ENCODE measurements around the gene CLIC6. TPM values are rescaled to one million over a fixed set of nuclear protein-coding genes. Genes with fewer than 3 reads are reported as not detected.
A peak's percentile ranks its signal among the peaks of the same experiment; 100 is the strongest.
"Not testable (repeated sequence)": the region's sequence is repeated elsewhere in the genome, so short reads cannot be mapped to it uniquely, and the experiment has no call there.

Gene CLIC6
- total and polyA plus RNA-seq, 7 donors = 0.50 to 35.5 (median 7.7) TPM

DNA sequence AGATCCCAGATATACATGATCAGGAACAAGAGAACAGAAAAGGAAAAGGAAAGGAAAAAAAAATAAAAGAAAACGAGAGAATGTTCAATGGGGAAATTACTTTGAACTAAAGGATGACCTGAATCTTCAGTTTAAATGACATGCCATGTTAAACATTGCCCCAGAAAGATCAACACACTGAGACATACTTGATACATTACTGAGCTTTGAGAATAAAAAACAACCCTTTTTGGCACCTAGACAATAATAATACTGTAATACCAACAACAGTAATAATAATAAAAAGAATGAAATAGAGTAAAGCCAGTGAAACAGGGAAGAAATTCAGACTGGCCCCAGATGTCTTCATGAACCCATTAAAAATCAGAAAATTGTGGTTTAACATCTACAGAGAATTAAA lies 44.8 kb downstream of the CLIC6 start:
- Histone ChIP-seq H3K4me1 (no peaks in the 10 kb centered on the region), H3K4me3 (no peak overlapping the region), H3K27me3 (ENCODE audit: insufficient read depth in 3 of 3, low read length in 2 of 3) (peaks cover 0 to 2% (median 0%) of the 10 kb centered on the region in 3 donors), H3K9me3 (no peaks in the 10 kb centered on the region), H3K27ac (no peak overlapping the region), H3K36me3 (ENCODE audit: insufficient read depth in 1 of 2, low read depth in 1 of 2) (peaks cover 0 to 9% of the 10 kb centered on the region in 2 donors)
- ATAC-seq (no peak), DNase-seq (no peak)
- intact Hi-C loops (cut with DNase I) = no loop called here
- TF ChIP-seq, protein P1, sequence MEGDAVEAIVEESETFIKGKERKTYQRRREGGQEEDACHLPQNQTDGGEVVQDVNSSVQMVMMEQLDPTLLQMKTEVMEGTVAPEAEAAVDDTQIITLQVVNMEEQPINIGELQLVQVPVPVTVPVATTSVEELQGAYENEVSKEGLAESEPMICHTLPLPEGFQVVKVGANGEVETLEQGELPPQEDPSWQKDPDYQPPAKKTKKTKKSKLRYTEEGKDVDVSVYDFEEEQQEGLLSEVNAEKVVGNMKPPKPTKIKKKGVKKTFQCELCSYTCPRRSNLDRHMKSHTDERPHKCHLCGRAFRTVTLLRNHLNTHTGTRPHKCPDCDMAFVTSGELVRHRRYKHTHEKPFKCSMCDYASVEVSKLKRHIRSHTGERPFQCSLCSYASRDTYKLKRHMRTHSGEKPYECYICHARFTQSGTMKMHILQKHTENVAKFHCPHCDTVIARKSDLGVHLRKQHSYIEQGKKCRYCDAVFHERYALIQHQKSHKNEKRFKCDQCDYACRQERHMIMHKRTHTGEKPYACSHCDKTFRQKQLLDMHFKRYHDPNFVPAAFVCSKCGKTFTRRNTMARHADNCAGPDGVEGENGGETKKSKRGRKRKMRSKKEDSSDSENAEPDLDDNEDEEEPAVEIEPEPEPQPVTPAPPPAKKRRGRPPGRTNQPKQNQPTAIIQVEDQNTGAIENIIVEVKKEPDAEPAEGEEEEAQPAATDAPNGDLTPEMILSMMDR (IDR thresholded peaks at IDR 0.05) = no peak
- WGBS, 3 donors = 55 to 87% (median 80%) methylated on average over 1 of the region's 1 CpG

DNA sequence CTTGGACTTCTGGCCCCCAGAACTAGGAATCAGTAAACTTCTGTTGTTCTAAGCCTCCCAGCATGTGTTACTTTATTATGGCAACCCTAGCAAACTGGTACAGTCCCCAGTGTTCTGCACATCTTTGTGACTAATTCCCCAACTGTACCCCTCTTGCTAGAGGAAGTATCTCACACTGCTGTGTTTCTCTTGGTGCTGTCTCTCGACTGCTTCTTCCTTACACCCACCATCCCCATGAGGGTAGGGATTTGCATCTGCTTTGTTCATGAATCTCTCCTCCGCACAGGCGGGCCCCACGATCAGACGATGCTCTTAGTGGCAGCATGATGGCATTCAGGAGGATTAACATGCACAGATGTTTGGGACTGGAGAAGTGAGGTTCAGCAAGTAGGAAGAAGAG lies 46.7 kb downstream of the CLIC6 start:
- no peaks in the 10 kb centered on the region for H3K9me3 ChIP-seq
- H3K36me3 ChIP-seq (ENCODE audit: insufficient read depth in 1 of 2, low read depth in 1 of 2) = peaks cover 0 to 4% of the 10 kb centered on the region in 2 donors
- H3K4me1 ChIP-seq = no peaks in the 10 kb centered on the region
- ATAC-seq (no peak), DNase-seq (no peak)
- H3K27ac ChIP-seq = no peak overlapping the region
- H3K4me3 ChIP-seq = no peak overlapping the region
- intact Hi-C loops (cut with DNase I) = no loop called here
- TF ChIP-seq, protein P1 (IDR thresholded peaks at IDR 0.05) = no peak
- no peaks in the 10 kb centered on the region for H3K27me3 ChIP-seq (ENCODE audit: insufficient read depth in 3 of 3, low read length in 2 of 3)
- WGBS, 3 donors = 62 to 68% (median 67%) methylated on average over 5 of the region's 5 CpGs

DNA sequence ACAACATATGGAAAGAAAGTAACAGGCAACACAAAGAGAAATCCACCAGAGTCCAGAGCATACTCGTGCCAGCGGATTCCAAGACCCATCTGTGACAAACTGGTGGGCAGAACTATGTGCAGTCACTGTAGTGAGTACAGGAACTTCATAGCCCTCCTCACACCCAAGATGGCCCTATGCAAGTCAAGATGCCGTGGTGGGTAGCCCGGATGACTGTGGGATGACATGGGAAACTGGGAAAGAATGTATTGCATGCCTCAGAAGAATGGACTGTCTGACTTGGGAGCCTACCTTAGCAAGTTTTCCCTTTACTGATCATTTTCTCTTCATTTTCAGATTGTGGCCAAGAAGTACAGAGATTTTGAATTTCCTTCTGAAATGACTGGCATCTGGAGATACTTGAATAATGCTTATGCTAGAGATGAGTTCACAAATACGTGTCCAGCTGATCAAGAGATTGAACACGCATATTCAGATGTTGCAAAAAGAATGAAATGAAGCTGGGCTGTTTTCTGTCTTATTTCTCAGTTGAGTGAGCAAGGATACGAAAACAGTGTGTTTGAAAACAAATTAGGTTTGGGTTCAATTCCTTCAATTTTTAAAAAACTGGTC lies 47.3 kb downstream of the CLIC6 start:
- intact Hi-C loops (cut with DNase I) = no loop called here

DNA sequence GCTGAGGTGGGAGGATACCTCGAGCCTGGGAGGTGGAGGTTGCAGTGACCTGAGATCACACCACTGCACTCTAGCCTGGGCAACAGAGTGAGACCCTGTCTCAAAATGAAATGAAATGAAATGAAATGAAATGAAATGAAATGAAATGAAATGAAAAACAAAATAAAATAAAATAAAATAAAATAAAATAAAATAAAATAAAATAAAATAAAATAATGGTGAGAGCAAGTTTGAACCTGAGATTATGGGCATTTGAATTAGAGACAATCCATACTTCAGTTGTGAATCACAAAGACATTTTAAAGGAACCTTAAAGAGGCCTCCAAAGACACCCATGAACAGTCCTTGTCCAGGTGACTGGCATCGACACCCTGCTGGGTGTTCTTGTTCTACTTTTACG lies 49.7 kb downstream of the CLIC6 start:
- H3K27me3 ChIP-seq (ENCODE audit: insufficient read depth in 3 of 3, low read length in 2 of 3); H3K27ac ChIP-seq; DNase-seq; H3K4me1 ChIP-seq; H3K4me3 ChIP-seq; H3K36me3 ChIP-seq (ENCODE audit: insufficient read depth in 1 of 2, low read depth in 1 of 2); intact Hi-C loops (cut with DNase I); ATAC-seq; H3K9me3 ChIP-seq: not testable (repeated sequence)
- whole genome bisulfite sequencing, 3 donors = 94 to 95% (median 95%) methylated on average over 3 of the region's 3 CpGs

More for the DNA sequence above, 47.3 kb downstream of the CLIC6 start:
- Histone ChIP-seq H3K36me3 (ENCODE audit: insufficient read depth in 1 of 2, low read depth in 1 of 2) (no peaks in the 10 kb centered on the region), H3K9me3 (no peaks in the 10 kb centered on the region), H3K4me1 (no peaks in the 10 kb centered on the region), H3K27ac (no peak overlapping the region), H3K4me3 (no peak overlapping the region), H3K27me3 (ENCODE audit: insufficient read depth in 3 of 3, low read length in 2 of 3) (no peaks in the 10 kb centered on the region)
- no peak for DNase-seq
- TF ChIP-seq, protein P1 (IDR thresholded peaks at IDR 0.05) = no peak
- ATAC-seq = peak in 1 of 4 donors; percentile 18
- WGBS, 3 donors = 83 to 89% (median 87%) methylated on average over 7 of the region's 7 CpGs

DNA sequence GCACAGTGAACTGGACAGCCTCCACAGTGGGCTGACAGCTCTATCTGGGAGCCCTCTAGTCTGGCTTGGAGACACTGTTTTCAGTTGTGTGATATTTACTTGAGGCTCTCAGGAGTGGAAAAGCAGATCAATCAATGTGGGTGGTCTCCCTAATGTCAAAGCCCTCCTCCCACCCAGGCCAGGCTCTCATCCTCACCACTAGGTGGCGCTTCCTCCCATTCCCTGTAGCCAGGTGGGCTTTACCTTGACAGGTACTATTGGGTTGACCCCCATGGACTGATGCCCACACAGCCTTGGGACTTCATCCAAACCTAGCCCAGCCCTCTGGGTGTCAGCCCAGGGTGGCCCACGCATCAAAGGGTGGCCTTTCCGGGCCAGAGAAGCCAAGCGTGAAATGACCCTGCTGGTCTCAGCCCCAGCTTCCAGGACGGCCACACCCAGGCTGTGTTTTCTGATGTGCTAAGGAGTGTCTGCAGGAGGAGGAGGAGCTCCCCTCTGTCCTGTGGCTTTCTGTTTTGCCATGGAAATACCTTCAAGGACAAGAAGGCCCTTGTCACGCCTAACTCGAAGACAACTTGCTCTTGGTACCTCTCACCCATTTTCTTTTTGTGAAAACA lies 54.0 kb downstream of the CLIC6 start:
- Histone ChIP-seq H3K27me3 (ENCODE audit: insufficient read depth in 3 of 3, low read length in 2 of 3) (peaks cover 0 to 4% (median 0%) of the 10 kb centered on the region in 3 donors), H3K4me1 (no peaks in the 10 kb centered on the region), H3K36me3 (ENCODE audit: insufficient read depth in 1 of 2, low read depth in 1 of 2) (no peaks in the 10 kb centered on the region), H3K4me3 (no peak overlapping the region), H3K9me3 (no peaks in the 10 kb centered on the region), H3K27ac (no peak overlapping the region)
- intact Hi-C loops (cut with DNase I) = no loop called here
- no peak for DNase-seq
- WGBS, 3 donors = 53 to 59% (median 56%) methylated on average over 7 of the region's 7 CpGs
- ATAC-seq = peak in 2 of 4 donors; percentile 36
- TF ChIP-seq, protein P1 (IDR thresholded peaks at IDR 0.05) = no peak

Measured in psoas muscle (tissue), 8 donors.